CD8-positive, alpha-beta memory T cell (primary cell): ENCODE results near the gene RBMS1. TPM values are rescaled to one million over a fixed set of nuclear protein-coding genes. Genes with fewer than 3 reads are reported as not detected.

Experiments
- CTCF ChIA-PET: fragments of 350-600 bp; sonication (Branson Sonifier 250); formaldehyde crosslinking; loops from one replicate; lab custom pipeline; 2021; ENCODE audit warnings: antibody characterized with exemption; lab: Charles Lee
- POLR2A ChIA-PET: fragments of 350-600 bp; sonication (Branson Sonifier 250); formaldehyde crosslinking; loops from one replicate; lab custom pipeline; 2021; ENCODE audit warnings: antibody characterized with exemption; lab: Charles Lee
- DNase-seq, 5 donors: peaks; one replicate each; pipeline versions ENCODE4 v3.0.0 to v3.0.0-alpha.2; 2020 to 2022; ENCODE audit warnings: mixed read lengths in 1 of 5
- H3K27ac ChIP-seq: one replicate; pipeline ENCODE4 v1.7.0; 2013; ENCODE audit warnings: low read depth, mild to moderate bottlenecking, low read length, moderate library complexity
- H3K27me3 ChIP-seq: 2 replicates; pipeline ENCODE4 v1.7.0; 2013; ENCODE audit warnings: low read length, mild to moderate bottlenecking; ENCODE audit not compliant: insufficient read depth, poor library complexity, severe bottlenecking
- H3K36me3 ChIP-seq: 2 replicates; pipeline ENCODE4 v1.7.0; 2013; ENCODE audit warnings: mild to moderate bottlenecking, low read length, moderate library complexity; ENCODE audit not compliant: insufficient read depth
- H3K4me1 ChIP-seq: 2 replicates; pipeline ENCODE4 v1.7.0; 2013; ENCODE audit warnings: mild to moderate bottlenecking, low read length, moderate library complexity; ENCODE audit not compliant: insufficient read depth
- H3K4me3 ChIP-seq: 2 replicates; pipeline ENCODE4 v1.7.0; 2013; ENCODE audit warnings: mild to moderate bottlenecking, low read length
- H3K9me3 ChIP-seq: 2 replicates; pipeline ENCODE4 v1.7.0; 2013; ENCODE audit warnings: mild to moderate bottlenecking, low read length
- H3K27ac Mint-ChIP-seq, 8 donors: one replicate each; pipeline ENCODE4 v1.8.0; 2020 to 2021; ENCODE audit warnings: mixed read lengths in 8 of 8, mild to moderate bottlenecking in 6 of 8, inconsistent platforms in 3 of 8, moderate library complexity in 3 of 8
- H3K27me3 Mint-ChIP-seq, 2 donors: one replicate each; pipeline ENCODE4 v1.8.0; 2020 to 2021; ENCODE audit warnings: mixed read lengths in 2 of 2, mild to moderate bottlenecking in 1 of 2, moderate library complexity in 1 of 2
- H3K36me3 Mint-ChIP-seq, 3 donors: one replicate each; pipeline ENCODE4 v1.8.0; 2020 to 2021; ENCODE audit warnings: mixed read lengths in 3 of 3, inconsistent platforms in 1 of 3, mild to moderate bottlenecking in 1 of 3
- H3K4me1 Mint-ChIP-seq, 3 donors: one replicate each; pipeline ENCODE4 v1.8.0; 2020 to 2021; ENCODE audit warnings: mixed read lengths in 3 of 3, inconsistent platforms in 1 of 3, mild to moderate bottlenecking in 1 of 3
- H3K4me3 Mint-ChIP-seq, 7 donors: one replicate each; pipeline ENCODE4 v1.8.0; 2020 to 2021; ENCODE audit warnings: mixed read lengths in 7 of 7, mild to moderate bottlenecking in 6 of 7, moderate library complexity in 4 of 7, inconsistent platforms in 2 of 7
- H3K9me3 Mint-ChIP-seq, 5 donors: one replicate each; pipeline ENCODE4 v1.8.0; 2020 to 2022; ENCODE audit warnings: mixed read lengths in 5 of 5, mild to moderate bottlenecking in 3 of 5, moderate library complexity in 2 of 5, inconsistent platforms in 1 of 5
- polyA plus RNA-seq: library from polyadenylated mRNA; unstranded; fragments of 300-500 nt; fragmentation: Illumina TruSeq; gene quantifications from one replicate; pipeline ENCODE4 v1.2.3, GENCODE V29; 2021
- total RNA-seq, 2 experiments: library from RNA; stranded (reverse); gene quantifications; one replicate each; pipeline ENCODE4 v1.2.3, GENCODE V29; 2021

RBMS1 gene
- total and polyA plus RNA-seq, 3 experiments from 2014 or later, result 48.8 to 130 (median 50.3) TPM

GRCh38 chr2:160224507-160224906 is 269.1 kb downstream of the RBMS1 start:
- Mint-ChIP-seq H3K27ac (peak overlapping the region in 1 of 8 donors; percentile 10), H3K4me3 (peak overlapping the region in 1 of 7 donors; percentile 43), H3K9me3 (no peaks in the 10 kb centered on the region), H3K4me1 (peaks cover 13 to 33% (median 28%) of the 10 kb centered on the region in 3 donors), H3K36me3 (no peaks in the 10 kb centered on the region), H3K27me3 (peaks cover 0 to 9% of the 10 kb centered on the region in 2 donors)
- no peak for DNase-seq
- H3K27ac ChIP-seq, result no peak overlapping the region
- H3K9me3 ChIP-seq, result no peaks in the 10 kb centered on the region
- no peaks in the 10 kb centered on the region for H3K27me3 ChIP-seq
- no peaks in the 10 kb centered on the region for H3K4me1 ChIP-seq
- no peaks in the 10 kb centered on the region for H3K36me3 ChIP-seq
- POLR2A ChIA-PET, result no interaction called here
- CTCF ChIA-PET, result interaction anchor here (0.8 kb wide), 1 partner anchor 17 kb away, joined by 3 read pairs; no protein-coding TSS in a partner anchor
- H3K4me3 ChIP-seq, result no peak overlapping the region

GRCh38 chr2:160224060-160224459 is 269.5 kb downstream of the RBMS1 start:
- Histone ChIP-seq H3K4me3 (no peak overlapping the region), H3K4me1 (no peaks in the 10 kb centered on the region), H3K9me3 (no peaks in the 10 kb centered on the region), H3K27ac (no peak overlapping the region), H3K27me3 (no peaks in the 10 kb centered on the region), H3K36me3 (no peaks in the 10 kb centered on the region)
- no peak for DNase-seq
- POLR2A ChIA-PET, result no interaction called here
- peak overlapping the region in 6 of 7 donors; percentile 27 to 54 (median 38) for H3K4me3 Mint-ChIP-seq
- no peaks in the 10 kb centered on the region for H3K36me3 Mint-ChIP-seq
- no peaks in the 10 kb centered on the region for H3K9me3 Mint-ChIP-seq
- H3K27me3 Mint-ChIP-seq, result peaks cover 0 to 9% of the 10 kb centered on the region in 2 donors
- peaks cover 13 to 33% (median 28%) of the 10 kb centered on the region in 3 donors for H3K4me1 Mint-ChIP-seq
- H3K27ac Mint-ChIP-seq, result peak overlapping the region in 4 of 8 donors; percentile 10 to 51 (median 39)
- CTCF ChIA-PET, result no interaction called here

GRCh38 chr2:160223560-160223959 is 270.0 kb downstream of the RBMS1 start:
- Histone ChIP-seq H3K36me3 (no peaks in the 10 kb centered on the region), H3K9me3 (no peaks in the 10 kb centered on the region), H3K27me3 (no peaks in the 10 kb centered on the region), H3K4me1 (no peaks in the 10 kb centered on the region), H3K27ac (no peak overlapping the region), H3K4me3 (no peak overlapping the region)
- no peak for DNase-seq
- ChIA-PET POLR2A (no interaction called here), CTCF (no interaction called here)
- Mint-ChIP-seq H3K27me3 (peaks cover 0 to 9% of the 10 kb centered on the region in 2 donors), H3K9me3 (no peaks in the 10 kb centered on the region), H3K27ac (no peak overlapping the region), H3K4me3 (peak overlapping the region in 1 of 7 donors; percentile 9), H3K36me3 (no peaks in the 10 kb centered on the region), H3K4me1 (peaks cover 13 to 33% (median 28%) of the 10 kb centered on the region in 3 donors)

- H3K27me3 ChIP-seq, result no peaks in the 10 kb centered on the region
- ChIA-PET POLR2A (no interaction called here), CTCF (no interaction called here)
- Mint-ChIP-seq H3K4me3 (peak overlapping the region in 1 of 7 donors; percentile 7), H3K36me3 (no peaks in the 10 kb centered on the region), H3K4me1 (peaks cover 13 to 33% (median 28%) of the 10 kb centered on the region in 3 donors), H3K9me3 (no peaks in the 10 kb centered on the region), H3K27me3 (peaks cover 0 to 9% of the 10 kb centered on the region in 2 donors), H3K27ac (peak overlapping the region in 1 of 8 donors; percentile 66)
- H3K36me3 ChIP-seq, result no peaks in the 10 kb centered on the region
- H3K27ac ChIP-seq, result no peak overlapping the region
- H3K4me1 ChIP-seq, result no peaks in the 10 kb centered on the region
- H3K4me3 ChIP-seq, result no peak overlapping the region
- no peaks in the 10 kb centered on the region for H3K9me3 ChIP-seq
- no peak for DNase-seq
These were observed 270.9 kb downstream of the RBMS1 start for GRCh38 chr2:160222546-160223283.
